ENCODE data around the gene DHX57.
"Not testable (repeated sequence)": the region's sequence is repeated elsewhere in the genome, so short reads cannot be mapped to it uniquely, and the experiment has no call there.

Gene DHX57

GRCh38 chr2:38794235-38794946, 81.3 kb downstream of the DHX57 start:
- DNase-seq = no peak

- no peak for DNase-seq
Observed at GRCh38 chr2:38793511-38793910, 82.2 kb downstream of the DHX57 start.

- no peak for DNase-seq
Observed at GRCh38 chr2:38792751-38793150, 83.0 kb downstream of the DHX57 start.

GRCh38 chr2:38792321-38792720, 83.4 kb downstream of the DHX57 start:
- DNase-seq = not testable (repeated sequence)

- DNase-seq = no peak
Observed at GRCh38 chr2:38791744-38792143, 84.0 kb downstream of the DHX57 start.

- DNase-seq = no peak
Observed at GRCh38 chr2:38789691-38790090, 86.0 kb downstream of the DHX57 start.

GRCh38 chr2:38788306-38788705, 87.4 kb downstream of the DHX57 start:
- no peak for DNase-seq

- no peak for DNase-seq
Observed at GRCh38 chr2:38783586-38783985, 92.1 kb downstream of the DHX57 start.

GRCh38 chr2:38778687-38779082, 97.0 kb downstream of the DHX57 start:
- DNase-seq = peak; percentile 9

- no peak for DNase-seq
Observed at GRCh38 chr2:38776531-38776930, 99.2 kb downstream of the DHX57 start.

GRCh38 chr2:38775921-38776225, 99.9 kb downstream of the DHX57 start:
- no peak for DNase-seq

- no peak for DNase-seq
Observed at GRCh38 chr2:38775097-38775920, 100.4 kb downstream of the DHX57 start.

- no peak for DNase-seq
Observed at GRCh38 chr2:38771632-38772031, 104.1 kb downstream of the DHX57 start.

GRCh38 chr2:38765551-38765950, 110.2 kb downstream of the DHX57 start:
- DNase-seq = no peak

GRCh38 chr2:38765149-38765548, 110.6 kb downstream of the DHX57 start:
- no peak for DNase-seq

- no peak for DNase-seq
Observed at GRCh38 chr2:38763728-38764127, 112.0 kb downstream of the DHX57 start.

GRCh38 chr2:38763228-38763627, 112.5 kb downstream of the DHX57 start:
- DNase-seq = peak; percentile 53

GRCh38 chr2:38755891-38756290, 119.8 kb downstream of the DHX57 start:
- DNase-seq = not testable (repeated sequence)

- DNase-seq = no peak
Observed at GRCh38 chr2:38754506-38754905, 121.2 kb downstream of the DHX57 start.

- no peak for DNase-seq
Observed at GRCh38 chr2:38754049-38754448, 121.7 kb downstream of the DHX57 start.

GRCh38 chr2:38751596-38752410, 123.9 kb downstream of the DHX57 start:
- no peak for DNase-seq

GRCh38 chr2:38750891-38751595, 124.7 kb downstream of the DHX57 start, which contains the start of gene SRSF7:
Gene SRSF7 (minus strand): TSS chr2:38751361. CDS start chr2:38751256, 105 bp downstream.
- DNase-seq = peak; percentile 99

All from activated CD4-positive, alpha-beta T cell treated with anti-CD3 and anti-CD28 coated beads, Interleukin-2, Interleukin-6, amounts not matched to agents 100 ng/mL and 50 ng/mL, durations not matched to agents 16 hours and 8 hours (primary cell).